WTC11 (cell line): ENCODE measurements around the gene SESTD1. TPM values are rescaled to one million over a fixed set of nuclear protein-coding genes. Genes with fewer than 3 reads are reported as not detected.

Experiments
- ATAC-seq: fragments of 200-7000 bp; cut with Tn5 transposase; 2 replicates; pipeline ENCODE4 v1.10.0; 2021; ENCODE audit warnings: mild to moderate bottlenecking, moderate library complexity
- CTCF ChIA-PET: fragments of 300-600 bp; sonication (Branson Sonifier 250); formaldehyde crosslinking; loops from one replicate; lab custom pipeline; 2021; ENCODE audit warnings: antibody characterized with exemption; lab: Charles Lee
- POLR2A ChIA-PET: fragments of 350-600 bp; sonication (Branson Sonifier 250); formaldehyde crosslinking; loops from one replicate; lab custom pipeline; 2021; ENCODE audit warnings: antibody characterized with exemption; lab: Charles Lee
- DNase-seq: peaks from one replicate; pipeline ENCODE4 v3.0.0; 2021; ENCODE audit warnings: low spot score
- H3K27ac Mint-ChIP-seq: 2 replicates; pipeline ENCODE4 v1.8.0; 2021; ENCODE audit warnings: mixed read lengths
- H3K27me3 Mint-ChIP-seq: 2 replicates; pipeline ENCODE4 v1.8.0; 2021; ENCODE audit warnings: low read depth, mild to moderate bottlenecking, moderate library complexity, mixed read lengths
- H3K36me3 Mint-ChIP-seq: 2 replicates; pipeline ENCODE4 v1.8.0; 2021; ENCODE audit warnings: mixed read lengths
- H3K4me1 Mint-ChIP-seq: 2 replicates; pipeline ENCODE4 v1.8.0; 2022; ENCODE audit warnings: mixed read lengths
- H3K4me3 Mint-ChIP-seq: 2 replicates; pipeline ENCODE4 v1.8.0; 2021; ENCODE audit warnings: mild to moderate bottlenecking, moderate library complexity, mixed read lengths
- H3K9me3 Mint-ChIP-seq: 2 replicates; pipeline ENCODE4 v1.8.0; 2021; ENCODE audit warnings: mixed read lengths
- AFF4 ChIP-seq: sonication (generic); formaldehyde crosslinking; IDR thresholded peaks from 2 replicates; pipeline ENCODE4 v1.8.1; 2023; ENCODE audit warnings: mild to moderate bottlenecking, missing genetic modification reagents, borderline replicate concordance
- CBFB ChIP-seq: sonication (generic); formaldehyde crosslinking; IDR thresholded peaks from 2 replicates; pipeline ENCODE4 v1.8.1; 2022; ENCODE audit warnings: mild to moderate bottlenecking, low read depth, missing genetic modification reagents
- CREB1 ChIP-seq: sonication (generic); formaldehyde crosslinking; IDR thresholded peaks from 2 replicates; pipeline ENCODE4 v1.8.0; 2023; ENCODE audit warnings: mild to moderate bottlenecking, missing genetic modification reagents
- ESRRA ChIP-seq: sonication (generic); formaldehyde crosslinking; IDR thresholded peaks from 2 replicates; pipeline ENCODE4 v1.8.1; 2022; ENCODE audit warnings: mild to moderate bottlenecking, missing genetic modification reagents, borderline replicate concordance
- FOXK1 ChIP-seq: sonication (generic); formaldehyde crosslinking; IDR thresholded peaks from 2 replicates; pipeline ENCODE4 v1.8.0; 2022; ENCODE audit warnings: mild to moderate bottlenecking, moderate library complexity, missing genetic modification reagents
- FOXP4 ChIP-seq: sonication (generic); formaldehyde crosslinking; IDR thresholded peaks from 2 replicates; pipeline ENCODE4 v1.8.0; 2022; ENCODE audit warnings: mild to moderate bottlenecking, missing genetic modification reagents
- GRHL2 ChIP-seq: fragments of 250-450 bp; sonication (Bioruptor Pico); IDR thresholded peaks from 2 replicates; pipeline ENCODE4 v1.8.0; 2022; ENCODE audit warnings: mild to moderate bottlenecking, moderate library complexity; ENCODE audit not compliant: insufficient replicate concordance, severe bottlenecking
- IRF2 ChIP-seq: sonication (generic); formaldehyde crosslinking; IDR thresholded peaks from 2 replicates; pipeline ENCODE4 v1.8.0; 2022; ENCODE audit warnings: low read depth, missing genetic modification reagents, borderline replicate concordance
- JUN ChIP-seq: sonication (generic); formaldehyde crosslinking; IDR thresholded peaks from 2 replicates; pipeline ENCODE4 v1.8.0; 2023; ENCODE audit warnings: mild to moderate bottlenecking, missing genetic modification reagents
- NR1H2 ChIP-seq: sonication (generic); formaldehyde crosslinking; IDR thresholded peaks from 2 replicates; pipeline ENCODE4 v1.9.0; 2021; ENCODE audit warnings: mild to moderate bottlenecking, moderate library complexity, missing genetic modification reagents
- NR3C1 ChIP-seq: sonication (generic); formaldehyde crosslinking; conservative IDR thresholded peaks from 2 replicates; pipeline ENCODE4 v1.8.1; 2023; ENCODE audit warnings: low read depth, mild to moderate bottlenecking, missing genetic modification reagents
- PRRX2 ChIP-seq: fragments of 250-450 bp; sonication (Bioruptor Pico); IDR thresholded peaks from 2 replicates; pipeline ENCODE4 v1.8.0; 2021; ENCODE audit warnings: mild to moderate bottlenecking
- RORB ChIP-seq: fragments of 250-450 bp; sonication (Bioruptor Pico); IDR thresholded peaks from 2 replicates; pipeline ENCODE4 v1.9.0; 2021; ENCODE audit warnings: mild to moderate bottlenecking
- STAT6 ChIP-seq: sonication (generic); formaldehyde crosslinking; conservative IDR thresholded peaks from 2 replicates; pipeline ENCODE4 v1.8.1; 2023; ENCODE audit warnings: mild to moderate bottlenecking, low read depth, missing genetic modification reagents, moderate library complexity
- TEAD1 ChIP-seq: sonication (generic); formaldehyde crosslinking; IDR thresholded peaks from 2 replicates; pipeline ENCODE4 v1.8.0; 2022; ENCODE audit warnings: mild to moderate bottlenecking, missing genetic modification reagents
- ZNF232 ChIP-seq: sonication (generic); formaldehyde crosslinking; IDR thresholded peaks from 2 replicates; pipeline ENCODE4 v1.8.0; 2022; ENCODE audit warnings: mild to moderate bottlenecking, missing genetic modification reagents
- ZNF317 ChIP-seq: sonication (generic); formaldehyde crosslinking; IDR thresholded peaks from 2 replicates; pipeline ENCODE4 v1.8.1; 2023; ENCODE audit warnings: low read depth, mild to moderate bottlenecking, moderate library complexity, missing genetic modification reagents, borderline replicate concordance
- ZNF416 ChIP-seq: fragments of 250-450 bp; sonication (Bioruptor Pico); IDR thresholded peaks from 2 replicates; pipeline ENCODE4 v1.9.0; 2021; ENCODE audit warnings: mild to moderate bottlenecking, inconsistent platforms
- total RNA-seq: library from RNA; stranded (reverse); gene quantifications from 3 replicates; pipeline ENCODE4 v1.2.3, GENCODE V29; 2021

Gene SESTD1
- total RNA-seq, 1 experiment from 2014 or later = 59.9 TPM

GRCh38 chr2:179302149-179302548 is 37.5 kb upstream of the SESTD1 start:
- Mint-ChIP-seq H3K27ac (no peak overlapping the region), H3K4me3 (no peak overlapping the region)
- TF ChIP-seq FOXP4 (CRISPR knock-in tag) = no peak
- TF ChIP-seq AFF4 = no peak
- no peak for TF ChIP-seq FOXK1 (CRISPR knock-in tag)
- no peak for TF ChIP-seq CREB1 (CRISPR knock-in tag)
- no peak for TF ChIP-seq NR3C1 (CRISPR knock-in tag)
- TF ChIP-seq CBFB (CRISPR knock-in tag) = no peak
- no peak for TF ChIP-seq GRHL2
- TF ChIP-seq IRF2 (CRISPR knock-in tag) = no peak
- TF ChIP-seq TEAD1 = no peak
- TF ChIP-seq NR1H2 (CRISPR knock-in tag) = no peak
- TF ChIP-seq ZNF232 (CRISPR knock-in tag) = no peak
- TF ChIP-seq ESRRA (CRISPR knock-in tag) = no peak
- TF ChIP-seq, all 79 proteins: peak for 0
- peaks cover 9% of the 10 kb centered on the region for H3K4me1 Mint-ChIP-seq
- ChIA-PET POLR2A (no interaction called here), CTCF (no interaction called here)
- no peak for ATAC-seq
- DNase-seq = no peak
- H3K27me3 Mint-ChIP-seq = no peaks in the 10 kb centered on the region
- peaks cover 13% of the 10 kb centered on the region for H3K9me3 Mint-ChIP-seq
- peaks cover 6% of the 10 kb centered on the region for H3K36me3 Mint-ChIP-seq

- Mint-ChIP-seq H3K27me3 (no peaks in the 10 kb centered on the region), H3K4me3 (no peak overlapping the region), H3K9me3 (peaks cover 13% of the 10 kb centered on the region), H3K4me1 (peaks cover 13% of the 10 kb centered on the region), H3K27ac (no peak overlapping the region), H3K36me3 (peaks cover 6% of the 10 kb centered on the region)
- POLR2A ChIA-PET = interaction anchor here (0.6 kb wide), 1 partner anchor 51 kb away, joined by 4 read pairs; no protein-coding TSS in a partner anchor
- no peak for DNase-seq
- CTCF ChIA-PET = no interaction called here
- no peak for ATAC-seq
- TF ChIP-seq ZNF416 (CRISPR knock-in tag) (no peak), PRRX2 (CRISPR knock-in tag) (no peak)
Measured at GRCh38 chr2:179298666-179299065, 34.0 kb upstream of the SESTD1 start.

- Mint-ChIP-seq H3K27me3 (no peaks in the 10 kb centered on the region), H3K27ac (no peak overlapping the region), H3K4me3 (no peak overlapping the region), H3K9me3 (peaks cover 13% of the 10 kb centered on the region), H3K4me1 (peaks cover 10% of the 10 kb centered on the region), H3K36me3 (peaks cover 6% of the 10 kb centered on the region)
- TF ChIP-seq ESRRA (CRISPR knock-in tag) = no peak
- TF ChIP-seq ZNF416 (CRISPR knock-in tag) = no peak
- no peak for TF ChIP-seq ZNF317 (CRISPR knock-in tag)
- TF ChIP-seq PRRX2 (CRISPR knock-in tag) = no peak
- TF ChIP-seq RORB = no peak
- no peak for TF ChIP-seq JUN (CRISPR knock-in tag)
- no peak for TF ChIP-seq STAT6 (CRISPR knock-in tag)
- ChIA-PET POLR2A (no interaction called here), CTCF (no interaction called here)
- DNase-seq (no peak), ATAC-seq (no peak)
Measured at GRCh38 chr2:179297927-179298326, 33.3 kb upstream of the SESTD1 start.
